IMR-90 (cell line): ENCODE measurements around the gene CDT1. TPM values are rescaled to one million over a fixed set of nuclear protein-coding genes. Genes with fewer than 3 reads are reported as not detected.
A peak's percentile ranks its signal among the peaks of the same experiment; 100 is the strongest.

Experiments
- ATAC-seq: fragments of 200-7000 bp; cut with Tn5 transposase; 2 replicates; pipeline ENCODE4 v1.9.1; 2020; ENCODE audit warnings: low read depth, mild to moderate bottlenecking, moderate library complexity
- BruUV-seq: library from RNA; stranded (reverse); fragments of 400-500 nt; replicated peaks from 2 replicates; lab custom pipeline; 2021; lab: Mats Ljungman, UMichigan
- CTCF ChIA-PET: fragments of 300-600 bp; formaldehyde crosslinking; extraction: SDS; loops from one replicate; lab custom pipeline; 2021; ENCODE audit warnings: antibody characterized with exemption; lab: Yijun Ruan, JAX
- POLR2A ChIA-PET: fragments of 300-600 bp; sonication (Branson Sonifier 250); formaldehyde crosslinking; loops from one replicate; lab custom pipeline; 2022; ENCODE audit warnings: antibody characterized with exemption; ENCODE audit not compliant: unreplicated experiment; lab: Charles Lee
- DNase-seq: peaks from one replicate; pipeline ENCODE4 v3.0.0; 2013
- H2AFZ ChIP-seq: replicated peaks from 2 replicates; pipeline ENCODE3; 2013; ENCODE audit warnings: low read length, mild to moderate bottlenecking; ENCODE audit not compliant: poor library complexity
- H2AK5ac ChIP-seq: 2 replicates; pipeline ENCODE4 v1.6.1; 2013; ENCODE audit warnings: low read depth, low read length, inconsistent platforms
- H2AK9ac ChIP-seq: replicated peaks from 2 replicates; pipeline ENCODE3; 2013; ENCODE audit warnings: mild to moderate bottlenecking, low read depth, low read length, moderate library complexity; ENCODE audit not compliant: poor library complexity
- H2BK120ac ChIP-seq: 2 replicates; pipeline ENCODE4 v1.6.1; 2013; ENCODE audit warnings: low read depth, low read length, inconsistent platforms
- H2BK15ac ChIP-seq: 3 replicates; pipeline ENCODE4 v1.6.1; 2013; ENCODE audit warnings: low read depth, low read length, inconsistent platforms
- H2BK20ac ChIP-seq: 2 replicates; pipeline ENCODE4 v1.6.1; 2013; ENCODE audit warnings: low read depth, mild to moderate bottlenecking, inconsistent platforms, low read length, moderate library complexity
- H2BK5ac ChIP-seq: 2 replicates; pipeline ENCODE4 v1.6.1; 2013; ENCODE audit warnings: mild to moderate bottlenecking, low read depth, low read length, inconsistent platforms; ENCODE audit not compliant: poor library complexity, severe bottlenecking
- H3K14ac ChIP-seq: replicated peaks from 2 replicates; pipeline ENCODE4 v1.6.1; 2013; ENCODE audit warnings: low read depth, low read length, inconsistent platforms
- H3K18ac ChIP-seq: 2 replicates; pipeline ENCODE4 v1.6.1; 2013; ENCODE audit warnings: low read depth, low read length, control low read depth
- H3K23ac ChIP-seq: 2 replicates; pipeline ENCODE4 v1.6.1; 2013; ENCODE audit warnings: low read depth, low read length, inconsistent platforms
- H3K27ac ChIP-seq: 2 replicates; pipeline ENCODE4 v1.5.1; 2013; ENCODE audit warnings: mild to moderate bottlenecking, control low read depth, low read length; ENCODE audit not compliant: insufficient read depth
- H3K27me3 ChIP-seq: 2 replicates; pipeline ENCODE4 v1.6.1; 2013; ENCODE audit warnings: low read length; ENCODE audit not compliant: control insufficient read depth, insufficient read depth
- H3K36me3 ChIP-seq: 2 replicates; pipeline ENCODE4 v1.6.1; 2013; ENCODE audit warnings: low read length, mixed read lengths; ENCODE audit not compliant: control insufficient read depth, insufficient read depth
- H3K4ac ChIP-seq: 2 replicates; pipeline ENCODE4 v1.6.1; 2013; ENCODE audit warnings: low read depth, low read length, inconsistent platforms
- H3K4me1 ChIP-seq: 2 replicates; pipeline ENCODE4 v1.6.1; 2013; ENCODE audit warnings: low read length, mixed read lengths; ENCODE audit not compliant: control insufficient read depth, insufficient read depth
- H3K4me2 ChIP-seq: 2 replicates; pipeline ENCODE4 v1.6.1; 2013; ENCODE audit warnings: low read depth, mild to moderate bottlenecking, control low read depth, low read length, moderate library complexity
- H3K4me3 ChIP-seq: 2 replicates; pipeline ENCODE4 v1.5.1; 2013; ENCODE audit warnings: low read depth, mild to moderate bottlenecking, control low read depth, low read length, moderate library complexity; ENCODE audit not compliant: insufficient read depth
- H3K56ac ChIP-seq: 2 replicates; pipeline ENCODE4 v1.6.1; 2013; ENCODE audit warnings: low read length, inconsistent platforms; ENCODE audit not compliant: insufficient read depth; ENCODE audit errors: extremely low read depth
- H3K79me1 ChIP-seq, 2 experiments: 2 replicates each; pipeline ENCODE4 v1.6.1; 2013; ENCODE audit warnings: low read length in 2 of 2, inconsistent platforms in 1 of 2, low read depth in 1 of 2
- H3K9ac ChIP-seq: 2 replicates; pipeline ENCODE4 v1.6.1; 2013; ENCODE audit warnings: low read depth, low read length, control low read depth
- H3K9me1 ChIP-seq: 2 replicates; pipeline ENCODE4 v1.6.1; 2013; ENCODE audit warnings: low read length, inconsistent platforms; ENCODE audit not compliant: insufficient read depth
- H3K9me3 ChIP-seq: 2 replicates; pipeline ENCODE4 v1.6.1; 2013; ENCODE audit warnings: low read length; ENCODE audit not compliant: control insufficient read depth, insufficient read depth
- H4K20me1 ChIP-seq: 2 replicates; pipeline ENCODE4 v1.6.1; 2013; ENCODE audit warnings: low read length, inconsistent platforms; ENCODE audit not compliant: insufficient read depth
- H4K5ac ChIP-seq: 2 replicates; pipeline ENCODE4 v1.6.1; 2013; ENCODE audit warnings: mild to moderate bottlenecking, low read depth, low read length, control low read depth
- H4K8ac ChIP-seq, 2 experiments: 2 replicates each; pipeline ENCODE4 v1.6.1; 2013; ENCODE audit warnings: low read depth in 2 of 2, low read length in 2 of 2, control low read depth in 1 of 2, inconsistent platforms in 1 of 2
- H4K91ac ChIP-seq: 2 replicates; pipeline ENCODE4 v1.6.1; 2013; ENCODE audit warnings: low read depth, low read length, inconsistent platforms; ENCODE audit not compliant: insufficient read depth
- CEBPB ChIP-seq: IDR thresholded peaks from 2 replicates; pipeline ENCODE4 v1.6.1; 2012; ENCODE audit warnings: low read depth, low read length, improper control_type of control experiment
- MXI1 ChIP-seq: IDR thresholded peaks from 2 replicates; pipeline ENCODE4 v1.6.1; 2012; ENCODE audit warnings: low read depth, mild to moderate bottlenecking, low read length, moderate library complexity, borderline replicate concordance
- WGBS, 2 experiments: methylation state at CpG; one replicate each; pipeline versions ENCODE4 v1.1.5 to v1.1.7; 2013; ENCODE audit warnings: missing lambda C conversion rate in 2 of 2; ENCODE audit not compliant: insufficient read length in 1 of 2; ENCODE audit errors: extremely low coverage in 2 of 2; 5-methylcytosine and 5-hydroxymethylcytosine counted together
- dilution Hi-C: fragments of 300-500 bp; cut with HindIII; formaldehyde crosslinking; loops from one replicate; pipeline ENCODE4 v1.14.3; 2018; ENCODE audit warnings: low sequenced_read_pairs; ENCODE audit not compliant: unreplicated experiment
- in situ Hi-C: fragments of 300-500 bp; cut with MboI; formaldehyde crosslinking; loops from 3 replicates; pipeline ENCODE4 v1.14.3; 2019; ENCODE audit warnings: low sequenced_read_pairs, inconsistent platforms, mixed read lengths
- intact Hi-C: fragments of 100-400 bp; cut with micrococcal nuclease; formaldehyde crosslinking; loops from 2 replicates; pipeline ENCODE4 v1.10.0; 2022
- polyA plus RNA-seq, 3 experiments: library from polyadenylated mRNA; depleted of rRNA; stranded (reverse); fragments of >200 nt; gene quantifications; 2 replicates each; pipeline ENCODE4 v1.2.3, GENCODE V29; 2012; ENCODE audit warnings: low replicate concordance in 1 of 3
- total RNA-seq: library from RNA; depleted of rRNA; stranded (reverse); fragments of >200 nt; gene quantifications from 2 replicates; pipeline ENCODE4 v1.2.3, GENCODE V29; 2012

The CDT1 gene
- total and polyA plus RNA-seq, 2 of the 4 experiments (the other 2 are of a cell fraction): 3.2 to 11.8 TPM

- TF ChIP-seq CEBPB (0 out of 2 replicates have a peak, but pooled peaks have one; percentile 12), MXI1 (no peak; the same call in 1 of the 2 replicates)
- H2BK15ac ChIP-seq: no peak overlapping the region; the same call in 2 of the 3 replicates
- H2BK20ac ChIP-seq: no peak overlapping the region
- no peak overlapping the region for H3K4me3 ChIP-seq
- no peak overlapping the region for H3K56ac ChIP-seq
- intact Hi-C loops: no loop called here
- H4K5ac ChIP-seq: peak overlapping the region; percentile 43
- ChIA-PET CTCF (interaction anchor here (1.3 to 1.5 kb wide), 2 partner anchors 9 to 30 kb away, joined by 3 to 4 read pairs; no protein-coding TSS in a partner anchor), POLR2A (interaction anchor here (0.7 kb wide), 1 partner anchor 294 kb away, joined by 3 read pairs; no protein-coding TSS in a partner anchor)
- peak overlapping the region; percentile 50 for H2BK5ac ChIP-seq
- H3K4me2 ChIP-seq: peak overlapping the region; percentile 42
- peaks cover 10 to 91% of the 10 kb centered on the region in 2 experiments for H3K79me1 ChIP-seq
- peak overlapping the region; percentile 89 for H2AK5ac ChIP-seq
- H2AK9ac ChIP-seq: peak overlapping the region; percentile 74
- H4K8ac ChIP-seq: peak overlapping the region in 1 of 2 experiments; percentile 65; a peak in 1 of 4 replicates
- peak overlapping the region; percentile 71 for H3K4ac ChIP-seq
- H2BK120ac ChIP-seq: peak overlapping the region; percentile 10; the same call in 1 of the 2 replicates
- H3K27ac ChIP-seq: peak overlapping the region; percentile 67
- peak overlapping the region; percentile 25 for H3K14ac ChIP-seq
- no peak overlapping the region for H3K9ac ChIP-seq
- H3K23ac ChIP-seq: no peak overlapping the region
- H3K27me3 ChIP-seq: no peaks in the 10 kb centered on the region
- peaks cover 59% of the 10 kb centered on the region for H3K4me1 ChIP-seq
- ATAC-seq (peak; percentile 5), DNase-seq (peak; percentile 57)
- no TSS peak for BruUV-seq
- H4K20me1 ChIP-seq: peaks cover 96% of the 10 kb centered on the region
- H3K18ac ChIP-seq: peak overlapping the region; percentile 9; the same call in 1 of the 2 replicates
- dilution Hi-C loops: no loop called here
- H2AFZ ChIP-seq: peak overlapping the region; percentile 40
- H3K9me1 ChIP-seq: peaks cover 46% of the 10 kb centered on the region
- WGBS, 2 experiments: 16% methylated on average over 12 of the region's 24 CpGs; no CpG with 5 or more reads in 1 of the 2 experiments
- in situ Hi-C loops: no loop called here
- H4K91ac ChIP-seq: no peak overlapping the region; the same call in 1 of the 2 replicates
- H3K36me3 ChIP-seq: peaks cover 8% of the 10 kb centered on the region
- H3K9me3 ChIP-seq: no peaks in the 10 kb centered on the region
Measured at GRCh38 chr16:88768071-88768783, 35.4 kb upstream of the CDT1 start.
